ENCODE data around the gene VILL. TPM values are rescaled to one million over a fixed set of nuclear protein-coding genes. Genes with fewer than 3 reads are reported as not detected.
"Not testable (repeated sequence)": the region's sequence is repeated elsewhere in the genome, so short reads cannot be mapped to it uniquely, and the experiment has no call there.

VILL gene
- total RNA-seq, 1 experiment from 2014 or later: 52.6 TPM

- Mint-ChIP-seq H3K27ac (ENCODE audit: unreplicated experiment) (peak overlapping the region; percentile 57), H3K9me3 (ENCODE audit: low read depth, unreplicated experiment) (no peaks in the 10 kb centered on the region), H3K4me1 (ENCODE audit: low read depth, unreplicated experiment) (peaks cover 59% of the 10 kb centered on the region), H3K27me3 (ENCODE audit: unreplicated experiment) (no peaks in the 10 kb centered on the region), H3K4me3 (ENCODE audit: low read depth, unreplicated experiment) (no peak overlapping the region), H3K36me3 (ENCODE audit: insufficient read depth, unreplicated experiment) (peaks cover 44% of the 10 kb centered on the region)
- CTCF ChIA-PET: no interaction called here
- TF ChIP-seq, protein P1, sequence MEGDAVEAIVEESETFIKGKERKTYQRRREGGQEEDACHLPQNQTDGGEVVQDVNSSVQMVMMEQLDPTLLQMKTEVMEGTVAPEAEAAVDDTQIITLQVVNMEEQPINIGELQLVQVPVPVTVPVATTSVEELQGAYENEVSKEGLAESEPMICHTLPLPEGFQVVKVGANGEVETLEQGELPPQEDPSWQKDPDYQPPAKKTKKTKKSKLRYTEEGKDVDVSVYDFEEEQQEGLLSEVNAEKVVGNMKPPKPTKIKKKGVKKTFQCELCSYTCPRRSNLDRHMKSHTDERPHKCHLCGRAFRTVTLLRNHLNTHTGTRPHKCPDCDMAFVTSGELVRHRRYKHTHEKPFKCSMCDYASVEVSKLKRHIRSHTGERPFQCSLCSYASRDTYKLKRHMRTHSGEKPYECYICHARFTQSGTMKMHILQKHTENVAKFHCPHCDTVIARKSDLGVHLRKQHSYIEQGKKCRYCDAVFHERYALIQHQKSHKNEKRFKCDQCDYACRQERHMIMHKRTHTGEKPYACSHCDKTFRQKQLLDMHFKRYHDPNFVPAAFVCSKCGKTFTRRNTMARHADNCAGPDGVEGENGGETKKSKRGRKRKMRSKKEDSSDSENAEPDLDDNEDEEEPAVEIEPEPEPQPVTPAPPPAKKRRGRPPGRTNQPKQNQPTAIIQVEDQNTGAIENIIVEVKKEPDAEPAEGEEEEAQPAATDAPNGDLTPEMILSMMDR (IDR thresholded peaks at IDR 0.05; ENCODE audit: unreplicated experiment): no peak
- no peak for DNase-seq
- no TSS peak for BruUV-seq (replicated peaks)
- intact Hi-C loops (cut with micrococcal nuclease; ENCODE audit: unreplicated experiment): no loop called here
Measured at GRCh38 chr3:37987751-37988179, 2.8 kb upstream of the VILL start.

- H3K9me3 Mint-ChIP-seq (ENCODE audit: low read depth, unreplicated experiment); CTCF ChIA-PET; BruUV-seq (replicated peaks); intact Hi-C loops (cut with micrococcal nuclease; ENCODE audit: unreplicated experiment); H3K27me3 Mint-ChIP-seq (ENCODE audit: unreplicated experiment); DNase-seq; H3K4me3 Mint-ChIP-seq (ENCODE audit: low read depth, unreplicated experiment): not testable (repeated sequence)
- Mint-ChIP-seq H3K4me1 (ENCODE audit: low read depth, unreplicated experiment) (peaks cover 65% of the 10 kb centered on the region), H3K27ac (ENCODE audit: unreplicated experiment) (peak overlapping the region; percentile 57), H3K36me3 (ENCODE audit: insufficient read depth, unreplicated experiment) (peaks cover 50% of the 10 kb centered on the region)
Measured at GRCh38 chr3:37988376-37988775, 2.2 kb upstream of the VILL start.

GRCh38 chr3:37988931-37989525 is 1.6 kb upstream of the VILL start:
- H3K27ac Mint-ChIP-seq (ENCODE audit: unreplicated experiment): peak overlapping the region; percentile 85
- H3K4me3 Mint-ChIP-seq (ENCODE audit: low read depth, unreplicated experiment): no peak overlapping the region
- TF ChIP-seq, protein P1 (IDR thresholded peaks at IDR 0.05; ENCODE audit: unreplicated experiment): no peak
- DNase-seq: no peak
- CTCF ChIA-PET: no interaction called here
- no peaks in the 10 kb centered on the region for H3K9me3 Mint-ChIP-seq (ENCODE audit: low read depth, unreplicated experiment)
- no peaks in the 10 kb centered on the region for H3K27me3 Mint-ChIP-seq (ENCODE audit: unreplicated experiment)
- intact Hi-C loops (cut with micrococcal nuclease; ENCODE audit: unreplicated experiment): no loop called here
- peaks cover 53% of the 10 kb centered on the region for H3K36me3 Mint-ChIP-seq (ENCODE audit: insufficient read depth, unreplicated experiment)
- peaks cover 71% of the 10 kb centered on the region for H3K4me1 Mint-ChIP-seq (ENCODE audit: low read depth, unreplicated experiment)
- no TSS peak for BruUV-seq (replicated peaks)

DNA sequence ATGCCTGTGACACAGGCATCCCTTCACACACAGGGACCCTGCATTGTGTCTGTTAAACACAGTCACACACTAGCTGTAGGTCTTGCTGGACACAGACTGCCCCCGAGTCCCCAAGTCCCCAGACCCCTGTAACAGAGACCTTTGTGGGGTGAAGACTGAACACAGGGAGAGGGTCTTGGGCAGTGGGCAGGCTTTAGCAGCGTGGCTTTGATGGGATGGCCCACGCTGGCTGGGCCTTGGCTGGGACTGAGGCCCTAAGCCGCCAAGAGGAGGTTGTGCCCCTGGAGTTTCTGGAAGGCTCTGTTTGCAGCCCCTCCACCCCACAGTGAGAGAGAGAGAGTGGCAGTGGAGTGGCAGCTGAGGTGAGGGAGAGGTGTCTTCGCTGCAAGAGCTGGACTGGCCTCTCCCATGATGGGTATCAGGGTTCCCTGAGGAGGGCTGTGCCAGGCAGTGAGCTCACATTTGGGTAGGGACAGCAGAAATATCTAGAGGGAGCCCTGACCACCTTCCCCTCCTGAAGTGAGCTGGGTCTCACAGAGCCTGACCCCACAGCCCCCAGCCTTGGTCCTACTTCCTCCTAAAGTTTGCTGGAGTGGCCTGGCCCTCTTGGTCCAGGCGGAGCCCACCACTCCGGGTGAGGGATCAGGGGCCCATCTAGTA is 635 bp upstream of the VILL start:
- Mint-ChIP-seq H3K4me1 (ENCODE audit: low read depth, unreplicated experiment) (peaks cover 69% of the 10 kb centered on the region), H3K4me3 (ENCODE audit: low read depth, unreplicated experiment) (peak overlapping the region; percentile 87), H3K9me3 (ENCODE audit: low read depth, unreplicated experiment) (no peaks in the 10 kb centered on the region), H3K27ac (ENCODE audit: unreplicated experiment) (peak overlapping the region; percentile 85), H3K27me3 (ENCODE audit: unreplicated experiment) (no peaks in the 10 kb centered on the region), H3K36me3 (ENCODE audit: insufficient read depth, unreplicated experiment) (peaks cover 53% of the 10 kb centered on the region)
- no peak for DNase-seq
- intact Hi-C loops (cut with micrococcal nuclease; ENCODE audit: unreplicated experiment): no loop called here
- TF ChIP-seq, protein P1 (IDR thresholded peaks at IDR 0.05; ENCODE audit: unreplicated experiment): peak; percentile 14
- TSS peak; percentile 7 for BruUV-seq (replicated peaks)
- CTCF ChIA-PET: interaction anchor here (1.0 to 1.8 kb wide), 5 partner anchors 14 to 506 kb away, joined by 3 to 12 read pairs (median 3); partner anchors contain the start of gene EXOG

DNA sequence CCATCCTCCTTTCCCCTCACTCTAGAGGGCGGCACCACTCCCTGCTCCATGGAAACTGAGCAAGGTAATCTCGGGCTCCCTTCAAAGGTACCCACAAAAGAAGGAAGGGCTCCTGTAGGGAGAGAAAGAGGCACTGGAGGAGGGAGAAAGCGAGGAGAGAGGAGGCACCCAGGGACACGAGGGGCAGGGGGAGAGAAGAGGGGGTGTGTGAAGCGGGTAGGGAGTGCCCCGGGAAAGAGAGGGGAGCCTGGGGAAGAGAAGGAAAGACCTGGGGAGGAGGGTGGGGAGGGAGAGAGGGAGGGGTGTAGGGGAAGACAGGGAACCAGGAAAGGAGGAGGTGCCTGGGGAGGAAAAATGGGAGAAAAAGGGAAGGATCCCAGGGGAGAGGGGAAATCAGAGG is 523 bp downstream of the VILL start:
- Mint-ChIP-seq H3K4me1 (ENCODE audit: low read depth, unreplicated experiment) (peaks cover 72% of the 10 kb centered on the region), H3K27me3 (ENCODE audit: unreplicated experiment) (no peaks in the 10 kb centered on the region), H3K36me3 (ENCODE audit: insufficient read depth, unreplicated experiment) (peaks cover 59% of the 10 kb centered on the region), H3K9me3 (ENCODE audit: low read depth, unreplicated experiment) (no peaks in the 10 kb centered on the region), H3K4me3 (ENCODE audit: low read depth, unreplicated experiment) (peak overlapping the region; percentile 87), H3K27ac (ENCODE audit: unreplicated experiment) (peak overlapping the region; percentile 85)
- TF ChIP-seq, protein P1 (IDR thresholded peaks at IDR 0.05; ENCODE audit: unreplicated experiment): no peak
- intact Hi-C loops (cut with micrococcal nuclease; ENCODE audit: unreplicated experiment): no loop called here
- DNase-seq: no peak
- BruUV-seq (replicated peaks): no TSS peak
- CTCF ChIA-PET: interaction anchor here (0.5 to 1.8 kb wide), 6 partner anchors 10 to 505 kb away, joined by 3 to 12 read pairs (median 3); partner anchors contain the start of gene EXOG
